ENCODE measurements around the gene PRRT2. TPM values are rescaled to one million over a fixed set of nuclear protein-coding genes. Genes with fewer than 3 reads are reported as not detected.
"Not testable (repeated sequence)": the region's sequence is repeated elsewhere in the genome, so short reads cannot be mapped to it uniquely, and the experiment has no call there.

PRRT2 gene
- 13.3 TPM for polyA plus RNA-seq (ENCODE audit: insufficient read length)

DNA sequence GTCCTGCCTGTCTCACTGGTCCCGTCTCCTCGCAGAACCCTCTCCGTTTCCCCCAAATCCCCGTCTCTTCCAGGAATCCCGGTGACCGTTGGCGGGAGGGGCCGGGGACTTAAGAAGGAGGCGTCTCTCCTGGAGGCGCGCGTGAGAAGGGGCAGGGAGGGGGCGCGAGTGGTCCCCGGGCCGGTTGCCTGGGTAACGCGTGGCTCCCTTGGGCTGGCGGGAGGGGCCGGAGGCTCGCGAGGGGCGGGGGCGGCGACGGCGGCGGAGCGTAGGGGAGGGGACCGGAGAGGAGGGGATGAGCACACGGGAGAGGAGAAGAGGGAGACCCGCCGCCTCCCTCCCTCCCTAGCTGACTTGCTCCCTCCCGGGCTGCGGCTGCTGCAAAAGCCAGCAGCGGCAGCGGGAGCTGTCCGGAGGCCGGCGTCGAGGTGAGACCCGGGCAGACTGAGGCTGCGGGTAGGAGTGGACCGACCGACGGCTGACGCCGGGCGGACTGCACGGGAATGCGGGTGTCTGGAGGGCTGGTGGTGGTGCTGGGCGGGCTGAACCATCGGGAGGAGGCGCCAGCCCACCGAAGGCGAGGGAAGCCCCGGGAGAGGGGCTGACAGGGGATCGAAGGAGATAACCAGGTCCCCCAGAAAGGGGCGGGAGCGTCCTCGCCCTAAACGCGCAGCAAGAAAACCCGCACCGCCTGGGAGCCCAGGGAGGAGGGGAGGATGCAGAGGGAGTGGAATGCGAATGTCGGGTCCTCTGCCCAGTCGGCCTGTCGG is at the start of gene PRRT2:
Gene PRRT2, plus strand, starts transcription at position 298 of the 770 bp plus-strand sequence. CDS start 862 bp downstream, outside the sequence.
- peak; percentile 84 for DNase-seq

- no peak for DNase-seq
These were observed 48.7 kb upstream of the PRRT2 start for GRCh38 chr16:29763326-29763725.

DNA sequence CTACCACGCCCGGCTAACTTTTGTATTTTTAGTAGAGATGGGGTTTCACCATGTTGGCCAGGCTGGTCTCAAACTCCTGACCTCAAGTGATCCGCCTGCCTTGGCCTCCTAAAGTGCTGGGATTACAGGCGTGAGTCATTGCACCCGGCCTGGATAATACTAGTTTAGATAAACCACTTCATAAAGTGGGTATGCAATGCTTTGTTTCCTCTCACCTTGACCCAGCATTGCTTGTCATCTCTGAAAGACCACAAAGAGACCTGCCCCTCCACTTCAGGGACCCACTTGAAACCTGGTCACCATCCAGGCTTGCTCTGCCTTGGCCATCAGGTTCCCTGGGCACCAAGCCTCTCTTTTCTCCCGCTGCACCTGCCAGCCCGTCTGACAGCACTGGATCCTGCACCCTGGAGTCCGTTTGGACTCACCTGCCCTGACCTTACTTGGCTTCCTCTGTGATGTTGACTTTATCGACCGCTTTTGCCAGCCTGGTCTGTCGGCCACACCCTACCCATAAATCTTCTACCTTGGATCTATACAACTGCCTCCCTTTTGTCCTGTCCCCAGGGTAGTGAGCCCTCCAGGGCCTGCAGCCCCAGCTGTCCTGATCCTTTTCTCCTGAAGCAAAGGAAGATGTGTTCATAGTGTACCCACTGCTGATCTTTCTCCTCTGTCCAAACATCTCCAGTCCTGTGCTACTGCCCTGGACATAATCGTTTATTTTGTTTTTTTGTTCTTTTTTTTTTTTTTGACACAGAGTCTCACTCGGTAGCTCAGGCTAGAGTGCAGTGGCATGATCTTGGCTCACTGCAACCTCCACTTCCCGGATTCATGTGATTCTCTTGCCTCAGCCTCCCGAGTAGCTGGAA is 46.6 kb upstream of the PRRT2 start:
- no peak for DNase-seq

DNA sequence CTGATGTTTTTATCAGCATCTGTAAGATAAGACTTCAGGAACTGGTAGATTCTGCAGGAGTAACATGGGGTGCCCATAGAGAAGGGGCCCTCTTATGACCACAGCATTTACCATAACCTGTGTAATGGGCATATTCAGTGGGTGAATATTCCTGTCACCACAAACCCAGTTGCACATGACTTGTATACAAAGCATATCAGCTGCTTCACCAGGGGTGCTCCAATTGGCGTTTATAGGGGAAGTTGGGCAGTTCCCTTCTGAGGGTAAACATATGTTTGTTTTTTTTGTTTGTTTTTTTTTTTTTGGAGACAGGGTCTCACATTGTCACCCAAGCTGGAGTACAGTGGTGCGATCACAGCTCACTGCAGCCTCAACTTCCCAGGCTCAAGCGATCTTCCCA is 45.4 kb upstream of the PRRT2 start:
- DNase-seq, result no peak

DNA sequence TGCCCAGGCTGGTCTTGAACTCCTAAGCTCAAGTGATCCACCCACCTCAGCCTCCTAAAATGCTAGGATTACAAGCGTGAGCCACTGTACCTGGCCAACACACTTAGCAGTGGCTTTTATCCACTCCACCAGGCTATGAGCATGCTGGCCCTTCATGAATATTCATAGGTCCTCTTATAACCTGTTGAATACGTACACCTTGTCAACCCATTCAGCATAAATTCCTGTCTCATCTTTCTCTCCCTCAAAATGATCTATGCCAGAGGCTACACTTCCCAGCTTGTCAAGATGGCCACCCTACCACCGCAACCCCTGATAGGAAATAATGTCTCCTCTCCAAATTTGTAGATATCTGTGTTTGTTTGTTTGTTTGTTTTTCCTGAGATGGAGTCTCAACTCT is 44.9 kb upstream of the PRRT2 start:
- DNase-seq, result no peak

- no peak for DNase-seq
These were observed 42.5 kb upstream of the PRRT2 start for GRCh38 chr16:29769507-29769906.

DNA sequence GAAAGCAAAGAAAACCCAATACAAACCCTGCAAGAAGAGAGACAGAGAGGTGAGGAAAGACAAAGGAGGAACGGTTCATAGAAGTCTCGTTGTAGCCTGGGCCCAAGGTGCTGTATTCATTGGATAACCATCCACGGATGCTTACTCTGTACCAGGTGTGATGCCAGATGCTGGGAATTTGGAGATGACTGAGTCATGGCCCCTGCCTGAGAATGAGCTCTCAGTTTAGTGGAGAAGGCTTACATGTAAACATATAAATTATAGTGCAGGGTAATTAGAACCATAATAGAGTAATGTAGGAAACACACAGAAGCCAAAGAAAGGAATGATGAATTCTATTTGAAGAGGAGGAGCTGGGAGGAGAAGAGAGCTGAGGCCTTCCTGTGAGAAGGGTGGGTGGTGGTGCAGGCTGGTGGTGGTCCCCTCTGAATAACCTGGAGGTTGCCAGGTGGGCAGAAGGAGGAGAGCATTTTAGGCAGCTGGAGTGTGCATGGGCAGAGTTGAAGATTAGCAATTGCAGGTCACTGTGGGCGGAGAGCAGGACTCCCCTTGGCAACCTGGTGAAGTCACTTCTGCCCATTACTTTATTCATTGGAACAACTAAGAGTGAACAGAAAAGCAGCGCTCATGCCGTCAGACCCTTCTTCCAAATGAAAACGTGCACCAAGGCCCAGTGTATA is 41.6 kb upstream of the PRRT2 start:
- no peak for DNase-seq

GRCh38 chr16:29772330-29772729 is 39.7 kb upstream of the PRRT2 start:
- DNase-seq, result not testable (repeated sequence)

- DNase-seq, result no peak
These were observed 37.3 kb upstream of the PRRT2 start for GRCh38 chr16:29774730-29775129.

DNA sequence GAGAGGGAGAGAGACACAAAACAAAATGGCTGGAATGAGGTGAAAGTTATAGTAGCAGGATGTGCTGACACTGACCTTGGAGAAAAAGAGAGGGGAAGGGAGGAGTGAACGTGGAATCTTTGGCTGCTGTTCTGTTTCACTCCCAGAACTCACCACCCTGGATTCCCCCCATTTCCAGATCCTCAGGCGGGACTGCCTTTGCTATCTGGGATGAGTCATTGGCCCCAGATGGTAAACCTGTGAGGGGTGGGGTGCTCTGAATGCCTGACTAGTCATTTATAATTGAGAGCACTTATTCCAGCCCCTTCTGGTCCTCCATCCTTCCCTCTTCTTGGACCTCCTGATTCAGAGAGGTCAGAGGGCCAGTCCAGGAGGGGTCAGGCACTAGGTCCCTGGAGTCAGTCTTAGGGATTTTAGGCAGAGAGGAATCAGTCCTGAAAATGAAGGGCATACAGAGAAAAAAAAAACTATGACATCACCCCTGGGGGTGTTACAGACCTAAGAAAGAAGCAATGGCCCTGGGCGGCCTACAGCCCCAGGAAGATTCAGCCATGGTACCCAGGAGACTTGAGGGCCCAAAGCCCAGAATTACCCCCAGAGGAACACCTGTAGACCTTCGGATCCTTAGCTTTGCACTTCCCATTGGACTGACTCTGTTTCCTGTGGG is 36.1 kb upstream of the PRRT2 start:
- no peak for DNase-seq

GRCh38 chr16:29777576-29778350 is 34.2 kb upstream of the PRRT2 start, which contains the start of gene ZG16:
ZG16 (plus strand) TSS chr16:29778256; CDS start chr16:29779267, 1,011 bp downstream.
- DNase-seq, result no peak

GRCh38 chr16:29779474-29779873 is 32.5 kb upstream of the PRRT2 start:
- DNase-seq, result no peak

GRCh38 chr16:29783094-29783953 is 28.7 kb upstream of the PRRT2 start:
- not testable (repeated sequence) for DNase-seq

GRCh38 chr16:29784157-29784556 is 27.8 kb upstream of the PRRT2 start:
- no peak for DNase-seq

GRCh38 chr16:29784901-29785500 is 27.0 kb upstream of the PRRT2 start:
- DNase-seq, result no peak

GRCh38 chr16:29787155-29787554 is 24.8 kb upstream of the PRRT2 start:
- DNase-seq, result not testable (repeated sequence)

DNA sequence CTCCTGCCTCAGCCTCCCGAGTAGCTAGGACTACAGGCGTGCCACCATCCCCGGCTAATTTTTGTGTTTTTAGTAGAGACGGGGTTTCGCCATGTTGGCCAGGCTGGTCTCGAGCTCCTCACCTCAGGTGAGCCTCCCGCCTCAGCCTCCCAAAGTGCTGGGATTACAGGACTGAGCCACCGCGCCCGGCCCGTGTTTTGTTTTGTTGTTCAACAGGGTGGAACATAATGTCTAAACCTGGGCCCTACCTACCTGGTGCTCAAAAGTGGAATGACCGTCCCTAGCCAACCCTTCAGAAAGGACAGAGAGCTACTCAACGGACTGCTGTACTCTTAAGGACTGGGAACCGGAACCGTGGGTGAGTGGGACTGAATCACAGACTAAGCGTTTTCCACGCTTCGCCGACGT is 22.2 kb upstream of the PRRT2 start:
- no peak for DNase-seq

DNA sequence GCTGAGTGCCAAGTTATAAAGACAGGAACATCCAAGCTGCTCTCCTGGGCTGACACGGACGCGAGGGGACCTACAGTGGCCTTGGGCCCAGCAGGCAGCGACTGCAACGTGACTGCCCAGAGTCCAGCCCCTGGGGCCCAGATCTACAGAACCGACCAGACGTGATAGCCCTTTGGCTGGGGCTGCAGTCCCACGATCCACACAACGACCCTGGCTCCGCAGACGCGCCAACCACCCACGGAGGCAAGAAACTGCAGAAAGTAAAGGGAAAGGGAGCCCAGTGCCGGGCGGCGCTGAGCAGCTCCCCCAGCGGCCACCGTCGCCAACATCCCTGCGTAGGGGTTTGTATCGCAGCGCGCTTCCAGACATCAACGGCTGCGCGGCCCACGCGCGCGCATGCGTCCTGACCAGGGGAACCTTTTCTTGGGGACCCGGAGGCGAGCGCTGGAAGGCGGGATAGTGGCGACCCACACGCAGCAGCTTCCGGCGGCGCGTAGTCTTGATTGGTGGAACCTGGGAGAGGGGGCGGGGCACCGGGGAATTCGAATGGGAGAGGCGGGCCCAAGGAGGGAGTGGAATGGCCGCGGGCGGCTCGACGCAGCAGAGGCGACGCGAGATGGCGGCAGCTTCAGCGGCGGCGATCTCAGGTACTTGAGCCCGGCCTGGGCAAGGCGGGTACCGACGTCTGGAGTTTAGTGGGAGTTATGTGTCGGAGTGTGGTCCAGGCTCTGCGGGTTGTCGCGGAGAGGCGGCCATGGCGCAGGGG is 21.6 kb upstream of the PRRT2 start, which contains the start of gene KIF22:
Gene KIF22, plus strand, starts transcription at position 569 of the 766 bp plus-strand sequence. Its CDS starts 9 bp downstream, at position 578.
- DNase-seq, result peak; percentile 100
